Heart left ventricle (tissue), 13 donors: ENCODE measurements around the gene RHBDD2.

Experiments used
- POLR2A ChIP-seq, 2 donors: fragments of 450-650 bp; IDR thresholded peaks; one replicate each; pipeline ENCODE4 v1.6.1; 2017; ENCODE audit warnings: antibody characterized with exemption in 2 of 2, mild to moderate bottlenecking in 2 of 2, moderate library complexity in 2 of 2
- TF ChIP-seq, protein P1 (sequence below), 12 donors: fragments of 200-600 bp; sonication (generic) in 4 of 12; IDR thresholded peaks; one replicate each; pipeline versions ENCODE4 v1.5.0 to v1.8.0; 2018 to 2022; ENCODE audit warnings: antibody characterized with exemption in 12 of 12, mild to moderate bottlenecking in 5 of 12
- donor health status: ischemic (EF 13 %, LVEDD 7.1; RV severe dilation, severe dysfunction).
- donor health status: DM: no; HTN: yes; CAD: no.
- donor health status: DM: no; HTN: no; CAD: no.
- donor health status: ischemic (EF 25% LVEDD 6.9; RV normal size, moderate dysfunction).
- donor health status: ischemic (EF 25% LVEDD 5.7; RV mildly dilated, moderate dysfunction).
- donor health status: ischemic (EF 35%, LVEDD 5.7; RV mildly dilated, moderate dysfunction).
- donor health status: nonischemic (EF 11% LVEDD 7.7; RV severe dilation, severe dysfunction).
- donor health status: DM: yes; HTN: yes; CAD: no.
- donor health status: PGD.
- donor health status: ischemic (EF 29% LVEDD 5.4; RV normal size, mild dysfunction).
- donor health status: nonischemic (EF 23%, LVEDD 6.1; RV moderate dilation, normal function).

- no peak for TF ChIP-seq POLR2A (IDR thresholded peaks at IDR 0.05)
- TF ChIP-seq, protein P1, sequence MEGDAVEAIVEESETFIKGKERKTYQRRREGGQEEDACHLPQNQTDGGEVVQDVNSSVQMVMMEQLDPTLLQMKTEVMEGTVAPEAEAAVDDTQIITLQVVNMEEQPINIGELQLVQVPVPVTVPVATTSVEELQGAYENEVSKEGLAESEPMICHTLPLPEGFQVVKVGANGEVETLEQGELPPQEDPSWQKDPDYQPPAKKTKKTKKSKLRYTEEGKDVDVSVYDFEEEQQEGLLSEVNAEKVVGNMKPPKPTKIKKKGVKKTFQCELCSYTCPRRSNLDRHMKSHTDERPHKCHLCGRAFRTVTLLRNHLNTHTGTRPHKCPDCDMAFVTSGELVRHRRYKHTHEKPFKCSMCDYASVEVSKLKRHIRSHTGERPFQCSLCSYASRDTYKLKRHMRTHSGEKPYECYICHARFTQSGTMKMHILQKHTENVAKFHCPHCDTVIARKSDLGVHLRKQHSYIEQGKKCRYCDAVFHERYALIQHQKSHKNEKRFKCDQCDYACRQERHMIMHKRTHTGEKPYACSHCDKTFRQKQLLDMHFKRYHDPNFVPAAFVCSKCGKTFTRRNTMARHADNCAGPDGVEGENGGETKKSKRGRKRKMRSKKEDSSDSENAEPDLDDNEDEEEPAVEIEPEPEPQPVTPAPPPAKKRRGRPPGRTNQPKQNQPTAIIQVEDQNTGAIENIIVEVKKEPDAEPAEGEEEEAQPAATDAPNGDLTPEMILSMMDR (IDR thresholded peaks at IDR 0.05), result no peak
Measured at GRCh38 chr7:75866114-75866488, 12.7 kb upstream of the RHBDD2 start.
